ENCODE data around the gene CBLB. TPM values are rescaled to one million over a fixed set of nuclear protein-coding genes. Genes with fewer than 3 reads are reported as not detected.

The CBLB gene
- total RNA-seq (10 to 100 TPM in 4 of 6 donors, 1 to 10 TPM in 2; 9.1 to 23.3 (median 12.3) TPM), polyA plus RNA-seq (1 to 10 TPM; 5.3 to 9.5 TPM)

- ATAC-seq = peak; percentile 90 to 94 (median 92)
- Histone ChIP-seq H3K27ac (peak within 1 kb of the TSS; percentile 76 to 95 (median 91)), H3K27me3 (no peaks in the 10 kb centered on the region), H3K36me3 (no peaks in the 10 kb centered on the region), H3K9me3 (no peaks in the 10 kb centered on the region), H3K4me1 (peaks cover 12 to 26% (median 15%) of the 10 kb centered on the region in 3 donors), H3K4me3 (peak within 1 kb of the TSS; percentile 62 to 94 (median 88))
- peak; percentile 87 to 92 (median 91) for DNase-seq
- TF ChIP-seq, protein P1, sequence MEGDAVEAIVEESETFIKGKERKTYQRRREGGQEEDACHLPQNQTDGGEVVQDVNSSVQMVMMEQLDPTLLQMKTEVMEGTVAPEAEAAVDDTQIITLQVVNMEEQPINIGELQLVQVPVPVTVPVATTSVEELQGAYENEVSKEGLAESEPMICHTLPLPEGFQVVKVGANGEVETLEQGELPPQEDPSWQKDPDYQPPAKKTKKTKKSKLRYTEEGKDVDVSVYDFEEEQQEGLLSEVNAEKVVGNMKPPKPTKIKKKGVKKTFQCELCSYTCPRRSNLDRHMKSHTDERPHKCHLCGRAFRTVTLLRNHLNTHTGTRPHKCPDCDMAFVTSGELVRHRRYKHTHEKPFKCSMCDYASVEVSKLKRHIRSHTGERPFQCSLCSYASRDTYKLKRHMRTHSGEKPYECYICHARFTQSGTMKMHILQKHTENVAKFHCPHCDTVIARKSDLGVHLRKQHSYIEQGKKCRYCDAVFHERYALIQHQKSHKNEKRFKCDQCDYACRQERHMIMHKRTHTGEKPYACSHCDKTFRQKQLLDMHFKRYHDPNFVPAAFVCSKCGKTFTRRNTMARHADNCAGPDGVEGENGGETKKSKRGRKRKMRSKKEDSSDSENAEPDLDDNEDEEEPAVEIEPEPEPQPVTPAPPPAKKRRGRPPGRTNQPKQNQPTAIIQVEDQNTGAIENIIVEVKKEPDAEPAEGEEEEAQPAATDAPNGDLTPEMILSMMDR (IDR thresholded peaks at IDR 0.05) = no peak
- intact Hi-C loops (cut with DNase I) = no loop called here
- no peak for FAIRE-seq
- 0 to 1% methylated on average over 48 to 68 of the region's 68 CpGs for WGBS, 2 donors
Measured at GRCh38 chr3:105868742-105869530, at the start of gene CBLB. Gene CBLB (minus strand): TSS chr3:105869012. CDS start chr3:105867577, 1,435 bp downstream.

DNA sequence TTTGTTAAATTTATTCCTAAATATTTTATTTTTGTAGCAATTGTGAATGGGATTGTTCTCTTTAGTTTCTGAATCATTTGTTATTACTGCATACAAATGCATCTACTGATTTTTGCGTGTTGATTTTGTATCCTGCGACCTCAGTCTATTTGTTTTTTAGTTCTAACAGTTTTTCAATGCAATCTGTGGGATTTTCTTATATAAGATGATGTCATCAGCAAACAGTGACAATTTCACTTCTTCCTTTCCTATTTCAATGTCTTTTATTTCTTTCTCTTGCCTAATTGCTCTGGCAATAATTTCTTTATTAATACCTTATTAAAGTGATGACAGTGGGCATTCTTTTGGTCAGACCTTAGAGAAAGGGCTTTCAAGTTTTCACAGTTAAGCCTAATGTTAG is 48.0 kb upstream of the CBLB start:
- no peak for FAIRE-seq
- WGBS, 2 donors = 71 to 77% methylated on average over 2 of the region's 2 CpGs
- no peak for ATAC-seq

GRCh38 chr3:105915524-105915923 is 46.7 kb upstream of the CBLB start:
- TF ChIP-seq, protein P1 (IDR thresholded peaks at IDR 0.05) = no peak
- H3K27me3 ChIP-seq = no peaks in the 10 kb centered on the region
- ATAC-seq = no peak
- H3K4me1 ChIP-seq = no peaks in the 10 kb centered on the region
- no peaks in the 10 kb centered on the region for H3K36me3 ChIP-seq
- intact Hi-C loops (cut with DNase I) = no loop called here
- H3K27ac ChIP-seq = no peak overlapping the region
- H3K9me3 ChIP-seq = no peaks in the 10 kb centered on the region
- no peak for FAIRE-seq
- no peak overlapping the region for H3K4me3 ChIP-seq
- WGBS, 2 donors = 82 to 92% methylated on average over 2 of the region's 2 CpGs
- DNase-seq = no peak

More for the DNA sequence above, 48.0 kb upstream of the CBLB start:
- H3K27ac ChIP-seq = no peak overlapping the region
- no peaks in the 10 kb centered on the region for H3K27me3 ChIP-seq
- no peak for DNase-seq
- intact Hi-C loops (cut with DNase I) = no loop called here
- TF ChIP-seq, protein P1 (IDR thresholded peaks at IDR 0.05) = no peak
- no peaks in the 10 kb centered on the region for H3K4me1 ChIP-seq
- H3K4me3 ChIP-seq = no peak overlapping the region
- H3K9me3 ChIP-seq = no peaks in the 10 kb centered on the region
- no peaks in the 10 kb centered on the region for H3K36me3 ChIP-seq

- no peaks in the 10 kb centered on the region for H3K9me3 ChIP-seq
- TF ChIP-seq, protein P1 (IDR thresholded peaks at IDR 0.05) = no peak
- H3K27me3 ChIP-seq = no peaks in the 10 kb centered on the region
- no peak overlapping the region for H3K27ac ChIP-seq
- ATAC-seq = no peak
- H3K36me3 ChIP-seq = no peaks in the 10 kb centered on the region
- H3K4me1 ChIP-seq = no peaks in the 10 kb centered on the region
- no peak for FAIRE-seq
- no peak for DNase-seq
- no peak overlapping the region for H3K4me3 ChIP-seq
- intact Hi-C loops (cut with DNase I) = no loop called here
- WGBS, 2 donors = 84 to 90% methylated on average over 7 of the region's 7 CpGs
Measured at GRCh38 chr3:105913616-105914015, 44.8 kb upstream of the CBLB start.

- no peak for FAIRE-seq
- no peak for ATAC-seq
- Histone ChIP-seq H3K36me3 (no peaks in the 10 kb centered on the region), H3K4me3 (no peak overlapping the region), H3K27me3 (no peaks in the 10 kb centered on the region), H3K9me3 (no peaks in the 10 kb centered on the region), H3K4me1 (no peaks in the 10 kb centered on the region), H3K27ac (no peak overlapping the region)
- no peak for DNase-seq
- TF ChIP-seq, protein P1 (IDR thresholded peaks at IDR 0.05) = no peak
- intact Hi-C loops (cut with DNase I) = no loop called here
Measured at GRCh38 chr3:105912891-105913290, 44.1 kb upstream of the CBLB start.
